DMS53 treated with DMSO at 0.1 percent for 48 hours (cell line): Measurements from ENCODE around the gene ZNF490.

Source experiments
- DNase-seq: peaks from one replicate; lab custom pipeline; 2025; ENCODE audit not compliant: unreplicated experiment; lab: John Stamatoyannopoulos, UW

The ZNF490 gene

GRCh38 chr19:12545267-12545666 is 65.3 kb downstream of the ZNF490 start:
- DNase-seq = no peak

- DNase-seq = no peak
Measured at GRCh38 chr19:12544401-12544876, 66.2 kb downstream of the ZNF490 start.

GRCh38 chr19:12543855-12544254 is 66.8 kb downstream of the ZNF490 start:
- no peak for DNase-seq
